ENCODE measurements around the gene WDR76. TPM values are rescaled to one million over a fixed set of nuclear protein-coding genes. Genes with fewer than 3 reads are reported as not detected.

Gene WDR76
- total RNA-seq = 1.5 and 25.2 TPM in 2 replicates

GRCh38 chr15:43826508-43827341, at the start of gene WDR76:
TSS of gene WDR76 (plus strand) at chr15:43827002. CDS start at chr15:43827033, 31 bp downstream.

GRCh38 chr15:43791993-43792760, 34.6 kb upstream of the WDR76 start, which contains the start of gene SERF2:
TSS of gene SERF2 (plus strand) at chr15:43792320. CDS start at chr15:43792377, 57 bp downstream.

GRCh38 chr15:43799945-43800285, 26.9 kb upstream of the WDR76 start, which contains the start of gene SERINC4:
TSS of gene SERINC4 (minus strand) at chr15:43800220. CDS start at chr15:43799986, 234 bp downstream.

GRCh38 chr15:43800286-43801141, 26.3 kb upstream of the WDR76 start, which contains the start of gene HYPK:
TSS of gene HYPK (plus strand) at chr15:43800599. CDS start at chr15:43800623, 24 bp downstream.

GRCh38 chr15:43824302-43825246, 2.2 kb upstream of the WDR76 start, which contains the start of gene MFAP1:
TSS of gene MFAP1 (minus strand) at chr15:43824690. CDS start at chr15:43824569, 121 bp downstream.

Small RNAs within 50 kb of the gene (small RNA-seq; reads per million reads assigned to genes)
- gene MIR1282 (ENCODE audit: low replicate concordance) = not detected
- not detected for gene RF00019 (ENCODE audit: low replicate concordance)

Other genes starting within 250 kb of the WDR76 start
- gene PPIP5K1, start 236.8 kb upstream of the WDR76 start, total RNA-seq = 10.7 and 26.7 TPM in 2 replicates
- not detected in 2 replicates for gene CKMT1B, start 233.0 kb upstream of the WDR76 start, total RNA-seq
- gene STRC, start 208.2 kb upstream of the WDR76 start, total RNA-seq = under 0.01 TPM in 1 of 2 replicates, not detected in the other
- gene CATSPER2, start 178.2 kb upstream of the WDR76 start, total RNA-seq = 0.72 and 1.5 TPM in 2 replicates
- not detected in 2 replicates for gene CKMT1A, start 133.1 kb upstream of the WDR76 start, total RNA-seq
- gene PDIA3, start 80.6 kb upstream of the WDR76 start, total RNA-seq = 140 and 471 TPM in 2 replicates
- 0.44 and 1.1 TPM in 2 replicates for gene ELL3, start 50.0 kb upstream of the WDR76 start, total RNA-seq
- 322 and 682 TPM in 2 replicates for gene SERF2, start 34.7 kb upstream of the WDR76 start, total RNA-seq
- not detected in 2 replicates for gene SERINC4, start 26.8 kb upstream of the WDR76 start, total RNA-seq
- gene HYPK, start 26.4 kb upstream of the WDR76 start, total RNA-seq = 6.8 and 7.0 TPM in 2 replicates
- gene MFAP1, start 2.3 kb upstream of the WDR76 start, total RNA-seq = 10.7 and 21.2 TPM in 2 replicates